PFSK-1 (cell line): ENCODE data around the gene MINPP1.

Experiments
- FOXP2 ChIP-seq: optimal IDR thresholded peaks from 2 replicates; pipeline ENCODE3; 2011; ENCODE audit warnings: borderline replicate concordance, control low read depth, inconsistent platforms; ENCODE audit not compliant: insufficient read depth; ENCODE audit errors: extremely low read length, extremely low read depth
- POLR2AphosphoS5 ChIP-seq: IDR thresholded peaks from 2 replicates; pipeline ENCODE4 v1.6.1; 2012; ENCODE audit warnings: low read depth, mild to moderate bottlenecking, control low read depth, low read length, moderate library complexity
- SIN3A ChIP-seq: IDR thresholded peaks from 2 replicates; pipeline ENCODE4 v1.6.1; 2012; ENCODE audit warnings: mild to moderate bottlenecking, low read length, moderate library complexity, borderline replicate concordance; ENCODE audit not compliant: insufficient read depth
- TAF1 ChIP-seq: IDR thresholded peaks from 2 replicates; pipeline ENCODE4 v1.6.1; 2012; ENCODE audit warnings: low read length, control low read depth, borderline replicate concordance; ENCODE audit not compliant: insufficient read depth
- TF ChIP-seq, protein P1 (sequence below), 2 experiments: IDR thresholded peaks; 2 replicates each; pipeline versions ENCODE4 v1.6.1 to v1.8.0; 2011 to 2012; ENCODE audit warnings: low read depth in 2 of 2, low read length in 2 of 2, control low read depth in 1 of 2, inconsistent platforms in 1 of 2, mild to moderate bottlenecking in 1 of 2, moderate library complexity in 1 of 2; ENCODE audit not compliant: insufficient read depth in 1 of 2

MINPP1 gene

DNA sequence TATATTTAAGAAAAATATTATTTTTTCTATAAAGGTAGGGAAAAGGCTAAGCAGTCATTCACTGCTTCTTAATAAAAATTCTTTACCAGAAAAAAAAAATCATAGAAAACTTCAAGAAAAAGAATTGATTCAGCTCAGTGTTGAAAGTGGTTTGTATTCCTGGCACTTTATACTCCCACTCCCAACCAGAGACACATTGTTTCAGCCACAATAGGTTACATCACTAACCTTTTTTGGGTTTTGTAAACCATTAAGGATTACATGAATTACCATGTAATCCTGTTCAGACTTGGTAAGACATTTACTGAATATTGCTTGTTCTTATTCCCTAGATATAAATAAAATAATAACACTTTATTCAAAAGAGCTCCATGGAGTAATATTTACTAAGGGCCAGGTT, 46.6 kb downstream of the MINPP1 start:
- no peak for TF ChIP-seq FOXP2
- TF ChIP-seq, protein P1, sequence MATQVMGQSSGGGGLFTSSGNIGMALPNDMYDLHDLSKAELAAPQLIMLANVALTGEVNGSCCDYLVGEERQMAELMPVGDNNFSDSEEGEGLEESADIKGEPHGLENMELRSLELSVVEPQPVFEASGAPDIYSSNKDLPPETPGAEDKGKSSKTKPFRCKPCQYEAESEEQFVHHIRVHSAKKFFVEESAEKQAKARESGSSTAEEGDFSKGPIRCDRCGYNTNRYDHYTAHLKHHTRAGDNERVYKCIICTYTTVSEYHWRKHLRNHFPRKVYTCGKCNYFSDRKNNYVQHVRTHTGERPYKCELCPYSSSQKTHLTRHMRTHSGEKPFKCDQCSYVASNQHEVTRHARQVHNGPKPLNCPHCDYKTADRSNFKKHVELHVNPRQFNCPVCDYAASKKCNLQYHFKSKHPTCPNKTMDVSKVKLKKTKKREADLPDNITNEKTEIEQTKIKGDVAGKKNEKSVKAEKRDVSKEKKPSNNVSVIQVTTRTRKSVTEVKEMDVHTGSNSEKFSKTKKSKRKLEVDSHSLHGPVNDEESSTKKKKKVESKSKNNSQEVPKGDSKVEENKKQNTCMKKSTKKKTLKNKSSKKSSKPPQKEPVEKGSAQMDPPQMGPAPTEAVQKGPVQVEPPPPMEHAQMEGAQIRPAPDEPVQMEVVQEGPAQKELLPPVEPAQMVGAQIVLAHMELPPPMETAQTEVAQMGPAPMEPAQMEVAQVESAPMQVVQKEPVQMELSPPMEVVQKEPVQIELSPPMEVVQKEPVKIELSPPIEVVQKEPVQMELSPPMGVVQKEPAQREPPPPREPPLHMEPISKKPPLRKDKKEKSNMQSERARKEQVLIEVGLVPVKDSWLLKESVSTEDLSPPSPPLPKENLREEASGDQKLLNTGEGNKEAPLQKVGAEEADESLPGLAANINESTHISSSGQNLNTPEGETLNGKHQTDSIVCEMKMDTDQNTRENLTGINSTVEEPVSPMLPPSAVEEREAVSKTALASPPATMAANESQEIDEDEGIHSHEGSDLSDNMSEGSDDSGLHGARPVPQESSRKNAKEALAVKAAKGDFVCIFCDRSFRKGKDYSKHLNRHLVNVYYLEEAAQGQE (IDR thresholded peaks at IDR 0.05; ENCODE audit: insufficient read depth in 1 of 2, low read depth in 2 of 2, low read length in 2 of 2) = no peak

DNA sequence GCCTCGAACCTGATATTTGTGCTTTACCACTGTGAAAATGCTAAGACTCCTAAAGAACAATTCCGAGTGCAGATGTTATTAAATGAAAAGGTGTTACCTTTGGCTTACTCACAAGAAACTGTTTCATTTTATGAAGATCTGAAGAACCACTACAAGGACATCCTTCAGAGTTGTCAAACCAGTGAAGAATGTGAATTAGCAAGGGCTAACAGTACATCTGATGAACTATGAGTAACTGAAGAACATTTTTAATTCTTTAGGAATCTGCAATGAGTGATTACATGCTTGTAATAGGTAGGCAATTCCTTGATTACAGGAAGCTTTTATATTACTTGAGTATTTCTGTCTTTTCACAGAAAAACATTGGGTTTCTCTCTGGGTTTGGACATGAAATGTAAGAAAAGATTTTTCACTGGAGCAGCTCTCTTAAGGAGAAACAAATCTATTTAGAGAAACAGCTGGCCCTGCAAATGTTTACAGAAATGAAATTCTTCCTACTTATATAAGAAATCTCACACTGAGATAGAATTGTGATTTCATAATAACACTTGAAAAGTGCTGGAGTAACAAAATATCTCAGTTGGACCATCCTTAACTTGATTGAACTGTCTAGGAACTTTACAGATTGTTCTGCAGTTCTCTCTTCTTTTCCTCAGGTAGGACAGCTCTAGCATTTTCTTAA, 47.7 kb downstream of the MINPP1 start:
- no peak for TF ChIP-seq FOXP2
- no peak for TF ChIP-seq SIN3A
- TF ChIP-seq TAF1 = no peak
- no peak for TF ChIP-seq POLR2AphosphoS5
- TF ChIP-seq, protein P1 (IDR thresholded peaks at IDR 0.05; ENCODE audit: insufficient read depth in 1 of 2, low read depth in 2 of 2, low read length in 2 of 2) = no peak

DNA sequence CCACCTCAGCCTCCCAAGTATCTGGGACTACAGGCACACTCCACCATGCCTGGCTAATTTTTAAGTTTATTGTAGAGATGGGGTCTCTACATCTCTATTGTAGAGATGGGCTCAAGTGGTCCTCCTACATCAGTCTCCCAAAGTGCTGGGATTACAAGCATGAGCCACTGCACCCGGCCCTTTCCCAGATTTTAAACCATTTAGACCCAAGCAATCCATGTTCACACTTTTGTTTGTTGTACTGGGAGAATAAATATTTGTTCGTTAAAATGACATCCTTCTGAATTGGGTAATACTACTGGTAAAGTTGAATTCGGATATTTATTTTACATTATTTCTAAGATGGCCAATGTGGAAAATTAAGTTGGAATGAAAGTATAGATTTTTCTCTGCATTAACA, 52.7 kb downstream of the MINPP1 start:
- TF ChIP-seq, protein P1 (IDR thresholded peaks at IDR 0.05; ENCODE audit: insufficient read depth in 1 of 2, low read depth in 2 of 2, low read length in 2 of 2) = no peak
- TF ChIP-seq SIN3A = no peak
- no peak for TF ChIP-seq POLR2AphosphoS5
- no peak for TF ChIP-seq TAF1
- no peak for TF ChIP-seq FOXP2

DNA sequence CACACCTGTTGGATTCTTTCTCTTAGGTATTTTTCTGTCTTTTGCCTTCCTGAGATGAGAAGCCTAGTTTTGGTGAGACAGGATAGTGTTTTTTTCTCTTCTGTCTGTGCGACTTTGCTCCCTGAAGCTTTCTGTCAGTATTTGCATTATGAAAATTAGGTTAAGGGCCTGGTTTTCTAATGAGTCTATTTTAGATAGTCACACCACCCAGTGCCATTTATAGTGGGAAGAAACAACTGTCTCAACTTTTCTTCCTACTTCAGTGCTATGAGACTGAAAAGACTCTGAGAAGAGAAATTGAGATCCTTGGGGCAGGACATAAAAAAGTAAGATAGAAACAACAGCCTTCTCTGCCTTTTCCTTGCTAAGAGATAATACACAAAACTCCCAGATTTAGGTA, 53.6 kb downstream of the MINPP1 start:
- TF ChIP-seq, protein P1 (IDR thresholded peaks at IDR 0.05; ENCODE audit: insufficient read depth in 1 of 2, low read depth in 2 of 2, low read length in 2 of 2) = no peak
- TF ChIP-seq TAF1 (no peak), POLR2AphosphoS5 (no peak), SIN3A (no peak)

DNA sequence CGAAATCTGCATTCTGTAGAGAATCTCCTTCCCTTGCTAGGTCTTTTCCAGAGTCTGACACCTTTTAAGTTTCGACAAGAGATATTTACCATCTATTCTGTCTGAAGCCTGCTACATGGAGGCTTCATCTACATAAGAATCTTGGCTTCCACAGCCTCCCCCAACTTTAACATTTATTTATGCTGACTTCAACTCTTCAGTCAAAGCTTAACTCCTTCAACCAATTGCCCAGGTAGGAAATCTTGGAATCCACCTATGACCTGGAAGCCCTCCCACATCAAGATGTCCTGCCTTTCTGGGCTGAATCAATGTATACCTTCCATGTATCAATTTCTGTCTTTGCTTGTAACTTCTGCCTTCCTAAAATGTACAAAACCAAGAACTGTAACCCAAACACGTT, 54.7 kb downstream of the MINPP1 start:
- TF ChIP-seq POLR2AphosphoS5 = no peak
- TF ChIP-seq FOXP2 = no peak
- TF ChIP-seq, protein P1 (IDR thresholded peaks at IDR 0.05; ENCODE audit: insufficient read depth in 1 of 2, low read depth in 2 of 2, low read length in 2 of 2) = no peak
- TF ChIP-seq SIN3A = no peak
